SK-N-MC (cell line): ENCODE measurements around the gene MCM7.
A peak's percentile ranks its signal among the peaks of the same experiment; 100 is the strongest.

Experiments
- DNase-seq: peaks from one replicate; pipeline ENCODE4 v3.0.0-alpha.2; 2011; ENCODE audit warnings: low read depth, low spot score
- H3K27ac ChIP-seq: fragments of 200-600 bp; sonication (generic); 2 replicates; pipeline ENCODE4 v1.5.1; 2016; ENCODE audit warnings: mixed run types
- H3K36me3 ChIP-seq: fragments of 200-600 bp; sonication (generic); 2 replicates; pipeline ENCODE4 v1.6.1; 2017; ENCODE audit warnings: antibody characterized with exemption, low read length, mixed read lengths; ENCODE audit not compliant: insufficient read depth
- H3K4me3 ChIP-seq: fragments of 200-600 bp; sonication (generic); 2 replicates; pipeline ENCODE4 v1.5.1; 2016
- H3K9ac ChIP-seq: fragments of 200-600 bp; sonication (generic); 2 replicates; pipeline ENCODE4 v1.8.0; 2017; ENCODE audit warnings: mixed run types, mixed read lengths; ENCODE audit not compliant: insufficient read length
- H3K9me3 ChIP-seq: fragments of 200-600 bp; sonication (generic); 2 replicates; pipeline ENCODE4 v1.6.1; 2017; ENCODE audit warnings: low read depth, mild to moderate bottlenecking, antibody characterized with exemption, low read length, moderate library complexity, mixed read lengths
- EZH2 ChIP-seq: fragments of 200-600 bp; sonication (generic); IDR thresholded peaks from one replicate; pipeline ENCODE4 v1.6.1; 2017; ENCODE audit warnings: antibody characterized with exemption
- FOXP2 ChIP-seq: optimal IDR thresholded peaks from 2 replicates; pipeline ENCODE3; 2011; ENCODE audit warnings: mild to moderate bottlenecking, moderate library complexity; ENCODE audit not compliant: insufficient read depth; ENCODE audit errors: extremely low read length, control extremely low read depth
- POLR2AphosphoS5 ChIP-seq: IDR thresholded peaks from 2 replicates; pipeline ENCODE4 v1.6.1; 2012; ENCODE audit warnings: mild to moderate bottlenecking, low read depth, low read length, borderline replicate concordance

The MCM7 gene

DNA sequence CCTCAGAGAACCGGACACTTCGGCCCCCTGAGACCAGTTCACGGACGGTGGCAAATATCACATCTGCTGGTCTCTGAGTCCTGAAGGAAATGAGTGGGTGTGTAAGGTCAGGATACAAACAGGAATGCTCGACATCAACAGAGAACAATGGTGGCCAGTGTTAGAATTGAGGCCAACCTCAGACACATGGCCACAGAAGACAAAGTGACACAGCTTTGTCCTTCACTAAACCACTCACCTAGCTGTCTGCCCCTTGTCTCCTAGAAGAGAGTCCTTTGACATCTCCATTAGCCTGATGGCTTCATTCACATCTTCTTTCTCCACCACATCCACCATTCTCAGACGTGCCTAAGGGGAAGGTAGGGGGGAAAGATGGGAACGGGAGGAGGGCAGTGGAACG is 8.1 kb downstream of the MCM7 start:
- TF ChIP-seq EZH2 (no peak), FOXP2 (no peak), POLR2AphosphoS5 (no peak; the same call in 1 of the 2 replicates)
- DNase-seq, result no peak
- no peak overlapping the region for H3K4me3 ChIP-seq
- peaks cover 79% of the 10 kb centered on the region for H3K36me3 ChIP-seq
- H3K27ac ChIP-seq, result peak overlapping the region; percentile 81
- H3K9me3 ChIP-seq, result no peaks in the 10 kb centered on the region
- no peak overlapping the region for H3K9ac ChIP-seq

DNA sequence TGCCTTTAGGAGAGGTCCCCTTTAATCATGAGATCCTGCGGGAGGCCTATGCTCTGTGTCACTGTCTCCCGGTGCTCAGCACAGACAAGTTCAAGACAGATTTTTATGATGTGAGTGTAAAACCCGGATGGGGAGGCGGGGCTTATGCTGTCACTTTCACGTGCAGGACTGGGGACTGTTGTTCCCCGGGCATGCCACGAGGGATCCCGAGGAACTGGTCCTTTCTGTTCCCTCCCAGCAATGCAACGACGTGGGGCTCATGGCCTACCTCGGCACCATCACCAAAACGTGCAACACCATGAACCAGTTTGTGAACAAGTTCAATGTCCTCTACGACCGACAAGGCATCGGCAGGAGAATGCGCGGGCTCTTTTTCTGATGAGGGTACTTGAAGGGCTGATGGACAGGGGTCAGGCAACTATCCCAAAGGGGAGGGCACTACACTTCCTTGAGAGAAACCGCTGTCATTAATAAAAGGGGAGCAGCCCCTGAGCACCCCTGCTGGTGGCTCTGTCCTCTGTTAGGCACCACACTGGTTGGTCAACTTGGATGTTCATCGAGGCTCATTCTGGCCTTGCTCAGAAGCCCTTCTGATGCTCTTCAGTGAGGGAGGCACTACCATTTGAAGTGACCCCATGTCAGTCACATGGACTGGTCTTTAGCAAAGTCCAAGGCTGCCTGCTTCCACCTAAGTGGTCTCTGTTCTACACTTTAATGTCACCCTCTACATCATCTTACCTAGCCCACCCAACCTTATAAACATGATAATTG is 9.6 kb downstream of the MCM7 start:
- Histone ChIP-seq H3K36me3 (peaks cover 64% of the 10 kb centered on the region), H3K4me3 (no peak overlapping the region), H3K27ac (peak overlapping the region; percentile 33; the same call in 1 of the 2 replicates), H3K9ac (no peak overlapping the region), H3K9me3 (no peaks in the 10 kb centered on the region)
- DNase-seq, result no peak
- TF ChIP-seq EZH2 (no peak), POLR2AphosphoS5 (peak; percentile 59), FOXP2 (no peak)

DNA sequence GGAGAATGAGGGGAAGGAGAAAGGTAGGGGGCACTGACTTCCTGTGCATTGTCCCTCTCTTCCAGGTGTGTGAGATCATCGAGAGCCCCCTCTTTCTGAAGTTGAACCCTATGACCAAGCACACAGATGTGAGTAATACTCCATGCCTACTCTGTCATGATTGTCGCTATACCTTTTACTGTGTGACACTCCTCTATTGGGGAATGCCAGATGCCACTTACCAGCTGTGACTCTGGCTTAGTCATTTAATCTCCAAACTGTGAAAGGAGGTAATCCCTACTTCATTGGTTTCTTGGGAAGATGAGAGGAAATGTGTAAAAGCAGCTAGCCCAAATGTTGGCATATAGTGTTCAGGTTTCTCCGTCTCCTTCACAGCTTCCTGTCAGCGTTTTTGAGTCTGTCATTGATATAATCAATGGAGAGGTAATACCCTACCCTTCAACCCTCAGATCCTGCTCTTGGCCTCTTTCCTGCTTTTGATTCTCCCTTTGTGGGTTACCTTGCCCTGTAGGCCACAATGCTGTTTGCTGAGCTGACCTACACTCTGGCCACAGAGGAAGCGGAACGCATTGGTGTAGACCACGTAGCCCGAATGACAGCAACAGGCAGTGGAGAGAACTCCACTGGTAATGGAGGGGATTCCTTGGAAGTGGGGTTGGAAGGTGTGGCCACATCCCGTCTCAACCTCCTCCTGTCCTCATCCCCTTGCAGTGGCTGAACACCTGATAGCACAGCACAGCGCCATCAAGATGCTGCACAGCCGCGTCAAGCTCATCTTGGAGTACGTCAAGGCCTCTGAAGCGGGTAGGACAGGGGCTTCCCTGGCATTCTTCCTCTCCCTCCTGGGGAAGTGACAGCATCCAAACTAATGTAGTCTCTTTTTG is 10.4 kb downstream of the MCM7 start:
- H3K4me3 ChIP-seq, result no peak overlapping the region
- peaks cover 56% of the 10 kb centered on the region for H3K36me3 ChIP-seq
- DNase-seq, result no peak
- H3K9ac ChIP-seq, result no peak overlapping the region
- TF ChIP-seq POLR2AphosphoS5 (no peak), FOXP2 (no peak), EZH2 (no peak)
- no peak overlapping the region for H3K27ac ChIP-seq
- no peaks in the 10 kb centered on the region for H3K9me3 ChIP-seq

DNA sequence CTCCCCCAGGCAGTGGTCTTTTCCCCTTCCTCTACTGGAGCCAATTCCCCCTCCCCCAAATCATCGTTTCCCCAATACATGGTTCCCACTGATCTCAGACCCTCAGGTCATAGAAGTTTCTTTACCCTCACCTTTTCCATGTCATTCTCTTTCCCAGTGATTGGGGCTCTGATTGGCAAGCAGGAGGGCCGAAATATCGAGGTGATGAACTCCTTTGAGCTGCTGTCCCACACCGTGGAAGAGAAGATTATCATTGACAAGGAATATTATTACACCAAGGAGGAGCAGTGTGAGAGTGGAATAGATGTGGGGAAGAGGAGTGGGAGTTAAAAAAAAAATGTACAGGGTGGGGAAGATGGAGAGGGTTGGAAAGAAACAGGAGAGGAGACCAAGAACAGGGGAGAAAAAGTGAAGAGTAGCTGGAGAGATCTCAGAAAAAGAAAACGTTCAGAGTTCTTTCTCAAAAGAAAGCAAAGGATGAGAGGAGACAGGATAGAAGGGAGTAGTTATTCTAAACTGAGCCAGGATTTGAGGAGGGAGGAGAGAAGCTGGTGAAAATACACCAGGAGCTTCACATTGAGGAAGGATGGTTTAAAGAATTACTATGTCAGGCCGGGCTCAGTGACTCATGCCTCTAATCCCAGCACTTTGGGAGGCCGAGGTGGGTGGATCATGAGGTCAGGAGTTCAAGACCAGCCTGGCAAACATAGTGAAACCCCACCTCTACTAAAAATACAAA is 11.6 kb downstream of the MCM7 start:
- Histone ChIP-seq H3K27ac (peak overlapping the region; percentile 75; the same call in 1 of the 2 replicates), H3K9me3 (no peaks in the 10 kb centered on the region), H3K36me3 (peaks cover 45% of the 10 kb centered on the region), H3K9ac (peak overlapping the region; percentile 92), H3K4me3 (peak overlapping the region; percentile 91)
- no peak for DNase-seq
- TF ChIP-seq EZH2 (no peak), POLR2AphosphoS5 (no peak), FOXP2 (no peak)

DNA sequence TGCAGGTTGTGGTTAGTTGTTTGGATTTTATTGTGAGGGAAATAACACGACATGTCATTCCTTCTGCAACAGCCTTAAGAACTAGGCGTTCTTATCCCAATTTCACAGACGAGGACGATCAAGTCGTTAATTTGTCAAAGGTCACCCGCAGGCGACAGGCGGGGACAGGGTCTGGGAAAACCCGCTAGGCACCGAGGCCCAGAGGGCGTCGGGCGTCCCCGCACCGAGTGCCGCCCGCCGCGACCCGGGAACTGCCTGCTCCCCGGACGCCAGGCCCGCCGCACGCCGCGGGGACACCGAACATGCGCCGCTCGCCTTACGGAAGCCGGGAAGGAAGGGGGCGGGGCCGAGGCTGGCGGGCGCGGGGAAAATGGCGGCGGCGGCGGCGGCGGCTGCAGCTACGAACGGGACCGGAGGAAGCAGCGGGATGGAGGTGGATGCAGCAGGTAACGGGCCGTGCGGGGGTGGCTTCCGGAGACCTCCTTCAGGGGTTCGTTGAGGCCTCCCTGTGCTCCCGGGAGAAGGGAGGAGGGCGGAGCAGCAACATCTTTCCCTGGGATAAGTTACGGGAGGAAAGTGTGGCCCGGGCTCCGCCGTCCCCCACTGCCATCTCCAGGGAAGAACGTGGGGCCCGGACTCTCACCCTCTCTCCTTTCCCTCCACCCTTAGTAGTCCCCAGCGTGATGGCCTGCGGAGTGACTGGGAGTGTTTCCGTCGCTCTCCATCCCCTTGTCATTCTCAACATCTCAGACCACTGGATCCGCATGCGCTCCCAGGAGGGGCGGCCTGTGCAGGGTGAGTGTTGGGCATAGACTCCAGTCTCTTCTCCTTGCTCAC is 12.4 kb downstream of the MCM7 start, which contains the start of gene COPS6:
COPS6 (plus strand) TSS at position 349 of the 837 bp plus-strand sequence; CDS start at position 371, 22 bp downstream.
- DNase-seq, result no peak
- peak within 1 kb of the TSS; percentile 84 for H3K27ac ChIP-seq
- H3K4me3 ChIP-seq, result peak within 1 kb of the TSS; percentile 91
- TF ChIP-seq FOXP2 (no peak), POLR2AphosphoS5 (peak; percentile 90)
- peak within 1 kb of the TSS; percentile 92 for H3K9ac ChIP-seq
- peaks cover 37% of the 10 kb centered on the region for H3K36me3 ChIP-seq
- no peaks in the 10 kb centered on the region for H3K9me3 ChIP-seq

DNA sequence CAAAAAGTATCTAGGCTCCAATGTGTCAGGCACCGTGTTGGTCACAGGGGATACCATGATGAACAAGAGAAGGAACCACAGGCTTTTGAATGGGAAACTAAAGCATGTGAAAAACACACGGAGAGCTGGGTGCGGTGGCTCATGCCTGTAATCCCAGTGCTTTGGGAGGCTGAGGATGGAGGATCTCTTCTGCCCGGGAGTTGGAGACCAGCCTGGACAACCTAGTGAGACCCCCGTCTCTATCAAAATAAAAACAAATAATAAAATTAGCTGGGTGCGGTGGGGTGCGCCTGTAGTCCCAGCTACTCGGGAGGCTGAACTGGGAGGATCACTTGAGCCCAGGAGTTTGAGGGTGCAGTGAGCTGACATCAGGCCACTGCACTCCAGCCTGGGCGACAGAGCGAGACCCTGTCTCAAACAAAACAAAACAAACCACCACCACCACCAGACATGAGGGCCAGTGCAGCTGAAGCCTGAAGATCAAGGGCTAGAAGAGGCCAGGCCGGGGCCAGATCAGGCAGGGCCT is 13.0 kb downstream of the MCM7 start:
- H3K9me3 ChIP-seq, result no peaks in the 10 kb centered on the region
- TF ChIP-seq POLR2AphosphoS5 (no peak), EZH2 (no peak), FOXP2 (no peak)
- H3K36me3 ChIP-seq, result peaks cover 30% of the 10 kb centered on the region
- peak overlapping the region; percentile 91 for H3K4me3 ChIP-seq
- H3K27ac ChIP-seq, result peak overlapping the region; percentile 84
- no peak for DNase-seq
- H3K9ac ChIP-seq, result peak overlapping the region; percentile 92

DNA sequence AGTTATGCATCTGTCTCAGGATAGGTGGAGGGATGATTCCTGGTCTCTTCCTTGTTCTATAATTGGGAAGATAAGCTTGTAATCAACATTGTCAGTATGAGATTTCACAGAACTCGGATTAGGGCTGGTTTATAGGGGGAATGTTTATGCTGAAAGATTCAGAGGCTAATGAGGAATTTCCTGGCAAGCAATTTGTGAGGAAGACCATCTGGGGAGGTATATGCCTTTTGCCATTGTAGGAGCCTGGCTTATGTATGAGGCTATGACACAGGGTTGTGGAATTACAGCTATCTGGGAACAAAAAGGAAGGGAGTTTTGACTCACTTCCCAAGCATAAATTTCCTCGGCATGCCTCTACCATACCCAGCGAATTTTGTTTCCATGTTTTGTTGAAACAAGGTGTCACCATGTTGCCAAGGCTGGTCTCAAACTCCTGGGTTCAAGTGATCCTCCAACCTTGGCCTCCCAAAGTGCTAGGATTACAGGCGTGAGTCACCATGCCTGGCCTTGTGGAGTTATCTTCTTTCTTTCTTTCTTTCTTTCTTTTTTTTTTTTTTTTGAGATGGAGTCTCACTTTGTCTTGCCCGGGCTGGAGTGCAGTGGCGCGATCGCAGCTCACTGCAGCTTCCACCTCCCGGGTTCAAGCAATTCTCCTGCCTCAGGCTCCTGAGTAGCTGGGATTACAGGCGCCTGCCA is 14.0 kb downstream of the MCM7 start:
- TF ChIP-seq POLR2AphosphoS5 (no peak), EZH2 (no peak), FOXP2 (no peak)
- no peaks in the 10 kb centered on the region for H3K9me3 ChIP-seq
- no peak overlapping the region for H3K4me3 ChIP-seq
- peaks cover 20% of the 10 kb centered on the region for H3K36me3 ChIP-seq
- no peak for DNase-seq
- H3K9ac ChIP-seq, result no peak overlapping the region
- H3K27ac ChIP-seq, result peak overlapping the region; percentile 69; the same call in 1 of the 2 replicates
